KMS-11 (cell line): ENCODE data around the gene DPP9.

Experiments
- H2AFZ ChIP-seq: fragments of 200-600 bp; sonication (generic); 2 replicates; pipeline ENCODE4 v1.6.1; 2016; ENCODE audit warnings: antibody characterized with exemption, mixed run types, low read depth
- H3K27ac ChIP-seq: fragments of 200-600 bp; sonication (generic); 2 replicates; pipeline ENCODE4 v1.6.1; 2016; ENCODE audit warnings: mild to moderate bottlenecking, mixed run types
- H3K27me3 ChIP-seq: fragments of 200-600 bp; sonication (generic); 2 replicates; pipeline ENCODE4 v1.6.1; 2017; ENCODE audit warnings: mild to moderate bottlenecking, low read depth, mixed run types, moderate library complexity; ENCODE audit not compliant: insufficient read depth
- H3K36me3 ChIP-seq: fragments of 200-600 bp; sonication (generic); 2 replicates; pipeline ENCODE4 v1.6.1; 2017; ENCODE audit warnings: mild to moderate bottlenecking, mixed run types; ENCODE audit not compliant: insufficient read depth
- H3K4me1 ChIP-seq: fragments of 200-600 bp; sonication (generic); 2 replicates; pipeline ENCODE4 v1.6.1; 2016; ENCODE audit warnings: mild to moderate bottlenecking, low read depth, mixed run types; ENCODE audit not compliant: poor library complexity, severe bottlenecking
- H3K4me2 ChIP-seq: fragments of 200-600 bp; sonication (generic); 2 replicates; pipeline ENCODE4 v1.7.0; 2016; ENCODE audit warnings: mild to moderate bottlenecking, mixed run types
- H3K4me3 ChIP-seq: fragments of 200-600 bp; sonication (generic); IDR thresholded peaks from 2 replicates; pipeline ENCODE4 v1.6.1; 2017; ENCODE audit warnings: low read depth, low read length, mixed read lengths; ENCODE audit not compliant: insufficient read depth
- H3K79me2 ChIP-seq: fragments of 200-600 bp; sonication (generic); 2 replicates; pipeline ENCODE4 v1.6.1; 2016; ENCODE audit warnings: low read depth, mixed run types; ENCODE audit not compliant: insufficient read depth
- H3K9ac ChIP-seq: fragments of 200-600 bp; sonication (generic); 2 replicates; pipeline ENCODE4 v1.6.1; 2016; ENCODE audit warnings: mild to moderate bottlenecking, mixed run types
- H4K20me1 ChIP-seq: fragments of 200-600 bp; sonication (generic); 2 replicates; pipeline ENCODE4 v1.6.1; 2016; ENCODE audit warnings: mild to moderate bottlenecking, mixed run types; ENCODE audit not compliant: insufficient read depth
- TF ChIP-seq, protein P1 (sequence below): fragments of 200-600 bp; sonication (generic); conservative IDR thresholded peaks from 2 replicates; pipeline ENCODE4 v1.6.1; 2017; ENCODE audit warnings: low read depth, mild to moderate bottlenecking, antibody characterized with exemption, low read length, moderate library complexity, mixed read lengths

Gene DPP9

DNA sequence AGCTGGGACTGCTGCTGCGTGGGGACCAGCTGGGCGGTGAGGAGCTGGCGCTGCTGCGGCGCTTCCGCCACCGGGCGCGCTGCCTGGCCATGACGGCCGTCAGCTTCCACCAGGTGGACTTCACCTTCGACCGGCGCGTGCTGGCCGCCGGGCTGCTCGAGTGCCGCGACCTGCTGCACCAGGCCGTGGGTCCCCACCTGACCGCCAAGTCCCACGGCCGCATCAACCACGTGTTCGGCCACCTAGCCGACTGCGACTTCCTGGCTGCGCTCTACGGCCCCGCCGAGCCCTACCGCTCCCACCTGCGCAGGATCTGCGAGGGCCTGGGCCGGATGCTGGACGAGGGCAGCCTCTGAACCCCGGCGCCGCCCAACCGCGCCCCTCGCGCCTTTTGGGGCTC lies 71.6 kb downstream of the DPP9 start:
- no peak overlapping the region for H3K27ac ChIP-seq
- H3K36me3 ChIP-seq: no peaks in the 10 kb centered on the region
- no peaks in the 10 kb centered on the region for H4K20me1 ChIP-seq
- no peaks in the 10 kb centered on the region for H3K79me2 ChIP-seq
- no peak overlapping the region for H3K9ac ChIP-seq
- H3K27me3 ChIP-seq: no peaks in the 10 kb centered on the region
- H3K4me1 ChIP-seq: peaks cover 10% of the 10 kb centered on the region
- H3K4me2 ChIP-seq: no peak overlapping the region
- H2AFZ ChIP-seq: no peak overlapping the region
- TF ChIP-seq, protein P1, sequence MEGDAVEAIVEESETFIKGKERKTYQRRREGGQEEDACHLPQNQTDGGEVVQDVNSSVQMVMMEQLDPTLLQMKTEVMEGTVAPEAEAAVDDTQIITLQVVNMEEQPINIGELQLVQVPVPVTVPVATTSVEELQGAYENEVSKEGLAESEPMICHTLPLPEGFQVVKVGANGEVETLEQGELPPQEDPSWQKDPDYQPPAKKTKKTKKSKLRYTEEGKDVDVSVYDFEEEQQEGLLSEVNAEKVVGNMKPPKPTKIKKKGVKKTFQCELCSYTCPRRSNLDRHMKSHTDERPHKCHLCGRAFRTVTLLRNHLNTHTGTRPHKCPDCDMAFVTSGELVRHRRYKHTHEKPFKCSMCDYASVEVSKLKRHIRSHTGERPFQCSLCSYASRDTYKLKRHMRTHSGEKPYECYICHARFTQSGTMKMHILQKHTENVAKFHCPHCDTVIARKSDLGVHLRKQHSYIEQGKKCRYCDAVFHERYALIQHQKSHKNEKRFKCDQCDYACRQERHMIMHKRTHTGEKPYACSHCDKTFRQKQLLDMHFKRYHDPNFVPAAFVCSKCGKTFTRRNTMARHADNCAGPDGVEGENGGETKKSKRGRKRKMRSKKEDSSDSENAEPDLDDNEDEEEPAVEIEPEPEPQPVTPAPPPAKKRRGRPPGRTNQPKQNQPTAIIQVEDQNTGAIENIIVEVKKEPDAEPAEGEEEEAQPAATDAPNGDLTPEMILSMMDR: no peak
- H3K4me3 ChIP-seq: no peak overlapping the region

DNA sequence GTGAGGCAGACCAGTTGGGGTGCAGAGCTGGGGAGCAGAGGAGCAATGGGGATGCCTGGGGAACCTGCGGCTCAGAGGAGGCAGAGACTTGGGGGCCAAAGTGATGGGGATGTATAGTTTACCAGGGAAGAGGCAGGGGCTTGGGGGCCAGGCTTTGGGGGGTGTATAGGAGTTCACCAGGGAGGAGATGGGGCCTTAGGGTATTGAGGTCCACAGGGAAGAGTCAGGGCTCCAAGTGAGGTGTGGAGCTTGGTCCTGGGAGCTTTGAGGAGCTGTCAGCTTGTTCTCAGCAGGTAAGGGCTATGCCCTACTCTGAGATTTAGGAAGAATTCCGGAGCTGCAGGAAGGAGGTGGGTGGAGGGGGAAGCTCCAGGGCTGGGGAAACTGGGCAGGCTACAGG lies 73.5 kb downstream of the DPP9 start:
- Histone ChIP-seq H3K27ac (no peak overlapping the region), H3K36me3 (no peaks in the 10 kb centered on the region), H3K4me1 (peaks cover 6% of the 10 kb centered on the region), H3K4me3 (no peak overlapping the region), H2AFZ (no peak overlapping the region), H3K9ac (no peak overlapping the region), H4K20me1 (no peaks in the 10 kb centered on the region), H3K4me2 (no peak overlapping the region), H3K27me3 (no peaks in the 10 kb centered on the region), H3K79me2 (no peaks in the 10 kb centered on the region)
- TF ChIP-seq, protein P1: no peak

DNA sequence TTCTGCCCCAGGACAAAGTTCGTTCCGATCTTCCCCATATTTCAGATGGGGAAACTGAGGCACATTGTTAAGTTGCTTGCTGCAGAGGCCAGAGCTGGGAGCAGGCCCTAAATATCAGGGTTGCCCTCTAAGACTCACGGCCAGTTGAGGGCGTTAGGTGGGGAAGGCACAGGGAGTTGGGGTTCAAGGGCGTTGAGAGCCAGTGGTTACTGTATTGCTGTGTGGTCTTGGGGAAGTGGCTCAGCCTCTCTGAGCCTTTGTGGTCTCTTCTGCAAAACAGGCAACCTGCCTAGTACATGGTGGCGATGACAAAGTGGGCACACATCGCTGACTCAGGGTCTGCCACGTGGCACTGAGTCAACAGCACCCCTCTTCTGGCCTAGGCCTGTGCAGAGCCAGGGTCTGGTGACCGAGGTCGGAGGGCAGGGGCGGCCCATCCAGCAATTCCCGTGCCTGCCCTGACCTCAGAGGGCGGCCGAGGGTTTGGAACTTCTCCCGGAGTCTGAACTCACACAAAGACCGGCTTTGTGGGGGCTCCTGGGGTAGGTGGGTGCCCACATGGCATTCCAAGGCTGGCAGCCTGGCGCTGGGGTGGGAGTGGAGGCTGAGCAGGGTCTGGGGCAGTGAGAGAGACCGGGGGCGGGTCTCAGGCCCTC lies 74.1 kb downstream of the DPP9 start:
- H3K4me3 ChIP-seq: no peak overlapping the region
- H3K4me2 ChIP-seq: no peak overlapping the region
- no peaks in the 10 kb centered on the region for H3K27me3 ChIP-seq
- no peaks in the 10 kb centered on the region for H4K20me1 ChIP-seq
- no peaks in the 10 kb centered on the region for H3K36me3 ChIP-seq
- no peaks in the 10 kb centered on the region for H3K79me2 ChIP-seq
- H3K9ac ChIP-seq: no peak overlapping the region
- H2AFZ ChIP-seq: no peak overlapping the region
- H3K27ac ChIP-seq: no peak overlapping the region
- H3K4me1 ChIP-seq: no peaks in the 10 kb centered on the region
- TF ChIP-seq, protein P1: no peak

DNA sequence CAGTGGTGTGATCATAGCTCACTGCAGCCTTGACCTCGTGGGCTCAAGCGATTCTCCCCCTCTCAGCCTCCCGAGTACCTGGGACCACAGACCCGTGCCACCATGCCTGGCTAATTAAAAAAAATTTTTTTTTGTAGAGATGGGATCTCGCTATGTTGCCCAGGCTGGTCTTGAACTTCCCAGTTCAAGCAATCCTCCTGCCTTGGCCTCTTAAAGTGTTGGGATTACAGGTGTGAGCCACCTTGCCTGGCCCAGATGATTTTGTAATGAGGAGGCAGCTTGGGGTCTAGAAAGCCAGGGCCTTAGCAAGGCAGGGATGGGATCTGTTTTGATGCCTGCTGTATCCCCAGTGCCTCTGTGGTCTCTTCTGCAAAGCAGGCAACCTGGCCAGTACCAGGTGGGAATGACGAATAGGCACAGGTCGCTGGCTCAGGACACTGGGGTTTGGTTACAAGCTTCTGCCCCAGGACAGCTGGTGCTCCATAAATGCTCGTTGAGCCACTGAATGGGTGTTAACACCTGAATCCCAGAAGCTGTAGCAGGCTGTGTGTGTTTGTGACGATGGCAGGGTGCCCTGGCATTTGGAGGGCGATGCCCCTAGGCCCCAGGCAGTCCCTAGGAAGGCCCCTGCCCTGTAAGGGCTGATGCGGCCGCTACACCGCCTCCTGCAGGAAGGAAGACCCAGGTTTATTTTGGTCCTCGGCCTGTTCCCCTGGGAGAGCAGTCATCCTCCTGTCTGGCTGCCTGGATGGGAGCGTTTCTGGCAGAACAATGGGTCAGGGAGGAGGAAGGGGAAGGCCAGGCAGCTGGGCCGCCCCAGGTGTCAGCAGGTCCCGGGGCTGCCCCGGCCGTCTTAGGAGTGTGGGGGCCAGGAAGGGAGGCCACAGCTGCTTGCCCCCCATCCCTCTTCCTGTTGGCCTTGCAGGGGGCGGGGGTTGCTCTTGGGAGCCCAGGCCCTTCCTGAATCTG lies 75.7 kb downstream of the DPP9 start:
- H3K4me2 ChIP-seq: no peak overlapping the region
- H3K4me3 ChIP-seq: no peak overlapping the region
- H4K20me1 ChIP-seq: no peaks in the 10 kb centered on the region
- no peaks in the 10 kb centered on the region for H3K36me3 ChIP-seq
- H3K79me2 ChIP-seq: no peaks in the 10 kb centered on the region
- no peak overlapping the region for H3K9ac ChIP-seq
- H3K27me3 ChIP-seq: no peaks in the 10 kb centered on the region
- no peaks in the 10 kb centered on the region for H3K4me1 ChIP-seq
- TF ChIP-seq, protein P1: no peak
- H2AFZ ChIP-seq: no peak overlapping the region
- no peak overlapping the region for H3K27ac ChIP-seq
